ENCODE results near the gene ARL14EPL.

Gene ARL14EPL

DNA sequence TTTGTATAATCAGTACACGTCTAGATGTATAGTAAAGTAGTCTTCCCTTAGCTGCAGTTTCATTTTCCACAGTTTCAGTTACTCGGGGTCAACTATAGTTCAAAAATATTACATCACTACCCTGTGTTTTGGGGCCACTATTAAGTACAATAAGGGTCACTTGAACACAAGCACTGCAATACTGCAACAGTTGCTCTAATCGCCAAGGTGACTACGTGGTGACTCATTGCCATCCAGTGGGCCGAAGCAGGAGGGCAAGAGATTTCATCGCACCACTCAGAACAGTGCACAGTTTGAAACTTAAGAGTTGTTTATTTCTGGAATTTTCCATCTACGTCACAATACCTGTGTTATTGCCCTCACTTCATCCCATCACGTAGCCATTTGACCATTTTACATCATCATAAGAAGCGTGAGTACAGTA is at the start of gene ARL14EPL:
Gene ARL14EPL (plus strand): TSS at position 379 of the 424 bp plus-strand sequence. CDS start 18,994 bp downstream, outside the sequence.
- no peak within 1 kb of the TSS for H3K4me3 ChIP-seq (ENCODE audit: low read depth, low read length)
- no peak for DNase-seq (ENCODE audit: low read depth)
- TF ChIP-seq, protein P1, sequence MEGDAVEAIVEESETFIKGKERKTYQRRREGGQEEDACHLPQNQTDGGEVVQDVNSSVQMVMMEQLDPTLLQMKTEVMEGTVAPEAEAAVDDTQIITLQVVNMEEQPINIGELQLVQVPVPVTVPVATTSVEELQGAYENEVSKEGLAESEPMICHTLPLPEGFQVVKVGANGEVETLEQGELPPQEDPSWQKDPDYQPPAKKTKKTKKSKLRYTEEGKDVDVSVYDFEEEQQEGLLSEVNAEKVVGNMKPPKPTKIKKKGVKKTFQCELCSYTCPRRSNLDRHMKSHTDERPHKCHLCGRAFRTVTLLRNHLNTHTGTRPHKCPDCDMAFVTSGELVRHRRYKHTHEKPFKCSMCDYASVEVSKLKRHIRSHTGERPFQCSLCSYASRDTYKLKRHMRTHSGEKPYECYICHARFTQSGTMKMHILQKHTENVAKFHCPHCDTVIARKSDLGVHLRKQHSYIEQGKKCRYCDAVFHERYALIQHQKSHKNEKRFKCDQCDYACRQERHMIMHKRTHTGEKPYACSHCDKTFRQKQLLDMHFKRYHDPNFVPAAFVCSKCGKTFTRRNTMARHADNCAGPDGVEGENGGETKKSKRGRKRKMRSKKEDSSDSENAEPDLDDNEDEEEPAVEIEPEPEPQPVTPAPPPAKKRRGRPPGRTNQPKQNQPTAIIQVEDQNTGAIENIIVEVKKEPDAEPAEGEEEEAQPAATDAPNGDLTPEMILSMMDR (IDR thresholded peaks at IDR 0.05; ENCODE audit: control insufficient read depth, extremely low read depth, insufficient read depth): peak; percentile 52

DNA sequence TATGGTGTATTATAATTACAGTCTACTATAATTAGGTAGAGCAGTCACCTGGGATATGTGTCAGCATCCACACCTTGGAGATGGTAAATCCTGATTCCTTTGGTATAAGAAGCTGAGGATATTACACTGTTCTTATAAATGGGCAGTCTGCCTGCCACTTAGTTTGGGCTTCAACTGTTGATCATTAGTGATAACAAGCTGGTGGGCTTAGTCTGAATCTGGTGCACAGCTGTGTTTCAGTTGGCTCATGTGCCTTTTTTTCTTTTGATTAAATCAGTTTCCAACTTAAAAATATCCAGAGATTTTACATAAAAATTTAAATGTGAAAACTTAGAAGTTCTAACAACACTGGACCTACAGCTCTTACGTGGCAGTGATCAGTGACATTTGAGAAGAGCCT is 48.8 kb upstream of the ARL14EPL start:
- no peak overlapping the region for H3K4me3 ChIP-seq (ENCODE audit: low read depth, low read length)
- DNase-seq (ENCODE audit: low read depth): no peak
- TF ChIP-seq, protein P1 (IDR thresholded peaks at IDR 0.05; ENCODE audit: control insufficient read depth, extremely low read depth, insufficient read depth): no peak

DNA sequence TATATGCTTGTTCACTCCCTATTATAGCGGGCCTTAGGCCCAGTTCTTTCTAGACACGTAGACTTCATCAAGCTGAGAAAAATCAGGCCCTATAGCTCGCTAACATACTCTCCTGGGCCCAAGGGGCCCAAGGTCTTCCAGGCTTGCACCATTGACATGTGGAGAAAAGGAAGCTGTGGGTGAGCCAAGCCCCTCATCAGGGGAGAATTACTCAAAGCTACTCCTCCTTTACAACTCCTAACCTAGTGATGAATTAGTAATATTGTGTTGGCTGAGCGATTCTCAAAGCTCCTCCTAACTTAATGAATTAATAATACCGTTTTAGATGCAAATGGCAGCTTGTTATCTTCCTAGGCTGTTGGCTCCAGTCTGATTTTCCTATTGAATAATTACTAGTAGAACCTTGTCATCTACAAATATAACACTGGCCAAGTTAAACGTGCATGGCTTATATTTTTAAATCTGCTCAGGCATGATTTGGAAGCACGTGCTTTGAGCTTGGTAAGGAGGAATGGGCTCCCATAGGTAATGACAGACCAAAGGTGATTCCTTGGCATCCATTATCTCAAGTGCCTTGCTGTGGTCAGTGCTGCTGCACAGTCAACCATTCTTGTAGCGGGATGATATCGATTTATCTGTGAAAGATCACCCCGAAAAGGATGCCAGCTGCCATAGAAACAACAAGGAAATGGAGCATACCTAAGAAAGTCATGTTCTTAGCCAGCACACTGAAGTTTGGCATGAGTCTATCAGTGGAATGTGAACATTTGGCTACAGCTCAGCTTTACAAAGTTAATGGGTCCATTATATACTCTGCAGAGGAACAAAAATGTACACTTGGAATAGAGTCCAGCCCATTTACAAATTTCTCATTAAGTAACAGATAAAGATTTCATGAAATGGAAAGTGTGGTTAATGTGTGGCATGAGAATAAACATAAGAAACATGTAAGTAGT is 46.2 kb upstream of the ARL14EPL start:
- no peak overlapping the region for H3K4me3 ChIP-seq (ENCODE audit: low read depth, low read length)
- peak; percentile 26 for DNase-seq (ENCODE audit: low read depth)
- TF ChIP-seq, protein P1 (IDR thresholded peaks at IDR 0.05; ENCODE audit: control insufficient read depth, extremely low read depth, insufficient read depth): no peak

DNA sequence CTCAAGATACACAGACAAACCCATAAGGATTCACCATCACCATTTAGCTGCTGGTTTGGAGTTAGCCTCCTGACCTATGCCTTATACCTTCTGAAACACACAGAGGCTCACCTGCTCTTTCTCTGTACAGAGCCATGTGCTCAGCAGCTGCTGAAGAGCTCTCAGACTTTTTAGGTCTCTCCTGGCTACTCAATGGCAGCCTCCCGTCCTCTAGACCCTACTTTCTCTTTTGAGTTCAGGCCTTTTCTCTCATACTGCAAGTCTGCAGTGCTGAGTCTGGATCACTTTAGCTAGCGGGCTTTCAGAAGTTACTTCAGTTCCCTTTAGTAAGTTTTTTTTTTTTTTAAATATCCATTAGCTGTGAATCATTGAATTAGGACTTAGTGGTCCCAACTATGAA is 44.3 kb upstream of the ARL14EPL start:
- TF ChIP-seq, protein P1 (IDR thresholded peaks at IDR 0.05; ENCODE audit: control insufficient read depth, extremely low read depth, insufficient read depth): no peak
- no peak for DNase-seq (ENCODE audit: low read depth)

DNA sequence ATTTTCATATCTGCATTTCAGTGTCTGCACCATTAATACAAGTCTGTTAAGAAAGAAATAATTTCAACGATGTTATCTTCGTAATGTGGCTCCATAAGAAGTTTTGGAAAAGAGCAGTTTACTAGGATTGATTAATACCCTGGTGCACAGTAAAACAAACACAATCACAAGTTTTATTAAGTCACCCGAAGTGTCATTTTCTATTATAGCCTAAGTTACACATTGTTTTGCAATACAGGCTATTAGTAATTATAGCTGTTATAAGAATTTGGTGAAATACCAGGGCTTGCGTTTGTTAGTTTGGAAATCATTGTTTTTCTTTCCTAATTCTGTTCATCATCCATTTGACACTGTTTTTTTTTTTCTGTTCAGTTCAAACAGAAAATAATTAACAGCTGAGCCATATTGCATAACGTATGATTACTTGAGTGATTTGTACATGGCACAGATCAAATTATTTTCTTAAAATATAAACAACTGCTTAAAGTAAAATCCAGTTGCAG is 39.4 kb upstream of the ARL14EPL start:
- no peak for DNase-seq (ENCODE audit: low read depth)
- H3K4me3 ChIP-seq (ENCODE audit: low read depth, low read length): no peak overlapping the region
- TF ChIP-seq, protein P1 (IDR thresholded peaks at IDR 0.05; ENCODE audit: control insufficient read depth, extremely low read depth, insufficient read depth): no peak

More for the DNA sequence above, 44.3 kb upstream of the ARL14EPL start:
- H3K4me3 ChIP-seq (ENCODE audit: low read depth, low read length): no peak overlapping the region

DNA sequence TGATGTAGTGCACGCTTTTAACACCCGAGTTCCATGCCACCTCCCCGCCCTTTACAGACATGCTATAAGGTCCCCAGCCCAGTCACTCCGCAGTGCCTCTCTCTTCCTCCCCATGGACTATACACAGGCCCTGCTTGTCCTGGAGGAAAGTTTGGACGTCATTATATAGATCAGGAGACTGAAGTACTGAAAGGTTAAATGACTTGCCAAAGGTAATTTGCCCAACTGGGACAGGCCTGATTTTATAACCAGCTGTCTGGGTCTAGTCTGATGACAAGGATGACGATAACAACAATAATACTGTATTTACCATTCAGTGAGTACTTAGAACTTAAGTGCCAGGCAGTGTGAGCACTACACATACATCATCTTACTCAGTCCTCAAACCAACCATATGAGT is 36.9 kb upstream of the ARL14EPL start:
- TF ChIP-seq, protein P1 (IDR thresholded peaks at IDR 0.05; ENCODE audit: control insufficient read depth, extremely low read depth, insufficient read depth): no peak
- DNase-seq (ENCODE audit: low read depth): no peak
- H3K4me3 ChIP-seq (ENCODE audit: low read depth, low read length): no peak overlapping the region

All from LNCaP clone FGC (cell line).